ENCODE results near the gene ART1. TPM values are rescaled to one million over a fixed set of nuclear protein-coding genes. Genes with fewer than 3 reads are reported as not detected.

The ART1 gene
- total and polyA plus RNA-seq, 9 donors = 2.3 to 6.3 (median 4.1) TPM

DNA sequence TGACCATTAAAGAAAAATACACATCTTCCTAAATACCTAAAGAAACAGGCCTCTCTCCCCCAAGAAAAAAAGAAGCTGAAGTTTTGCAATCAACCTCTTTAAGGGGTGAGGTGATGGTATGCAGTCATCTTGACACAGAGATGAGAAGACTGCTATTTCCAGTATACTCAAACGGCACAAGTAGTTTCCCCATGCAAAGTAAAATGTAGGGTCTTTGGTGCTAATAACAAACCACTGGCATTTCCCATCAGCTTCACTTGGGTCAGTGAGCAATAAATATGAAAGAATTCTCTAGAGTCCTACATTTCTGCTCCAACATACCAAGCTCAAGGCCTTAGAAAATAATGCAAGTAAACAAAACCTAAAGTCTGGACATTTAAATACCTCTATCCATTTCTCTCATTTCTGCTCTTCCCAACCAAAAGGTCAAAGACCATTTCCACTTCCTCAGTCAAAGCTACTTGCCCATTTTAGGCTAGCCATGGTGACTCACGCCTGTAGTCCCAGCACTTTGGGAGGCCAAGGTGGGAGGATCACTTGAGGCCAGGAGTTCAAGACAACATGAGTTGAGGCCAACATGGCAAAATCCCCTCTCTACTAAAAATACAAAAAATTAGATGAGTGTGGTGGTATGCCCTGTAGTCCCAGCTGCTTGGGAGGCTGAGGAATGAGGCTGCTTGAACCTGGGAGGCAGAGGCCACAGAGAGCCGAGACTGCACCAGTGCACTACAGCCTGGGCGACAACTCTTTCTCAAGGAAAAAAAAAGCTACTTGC is 65.7 kb downstream of the ART1 start:
- Histone ChIP-seq H3K36me3 (ENCODE audit: control insufficient read depth, insufficient read depth, low read length) (peaks cover 37% of the 10 kb centered on the region), H3K27ac (ENCODE audit: low read length) (no peak overlapping the region), H3K9me3 (replicated peaks; ENCODE audit: control insufficient read depth, low read depth, low read length) (no peaks in the 10 kb centered on the region), H3K27me3 (ENCODE audit: control insufficient read depth, insufficient read depth, low read length) (no peaks in the 10 kb centered on the region), H3K4me3 (ENCODE audit: low read length) (no peak overlapping the region), H3K4me1 (ENCODE audit: control insufficient read depth, insufficient read depth, low read length) (no peaks in the 10 kb centered on the region)
- no peak for DNase-seq
- 88% methylated on average over 1 of the region's 4 CpGs for WGBS (ENCODE audit: insufficient coverage)

DNA sequence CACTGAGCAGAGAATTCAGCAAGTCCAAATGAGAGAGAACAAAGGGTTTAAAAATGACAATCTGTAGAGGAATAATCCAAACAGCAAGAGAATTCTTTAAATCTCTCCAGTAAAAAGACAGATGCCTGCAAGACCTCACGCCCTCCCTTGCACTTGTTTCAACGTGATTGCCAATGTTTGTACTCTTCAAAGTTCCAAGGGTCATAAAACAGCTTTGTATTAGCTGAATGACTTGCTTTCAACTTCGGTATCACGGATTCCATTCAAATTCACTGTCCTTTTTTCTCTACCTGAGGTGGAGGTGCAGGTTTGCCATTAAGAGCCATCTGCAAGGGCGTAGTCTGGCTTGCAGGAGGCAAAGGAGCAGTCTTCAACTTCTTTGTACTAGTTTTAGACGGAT is 67.3 kb downstream of the ART1 start:
- Histone ChIP-seq H3K4me3 (ENCODE audit: low read length) (no peak overlapping the region), H3K9me3 (replicated peaks; ENCODE audit: control insufficient read depth, low read depth, low read length) (no peaks in the 10 kb centered on the region), H3K27me3 (ENCODE audit: control insufficient read depth, insufficient read depth, low read length) (no peaks in the 10 kb centered on the region), H3K36me3 (ENCODE audit: control insufficient read depth, insufficient read depth, low read length) (peaks cover 41% of the 10 kb centered on the region), H3K4me1 (ENCODE audit: control insufficient read depth, insufficient read depth, low read length) (no peaks in the 10 kb centered on the region), H3K27ac (ENCODE audit: low read length) (no peak overlapping the region)
- 64% methylated on average over 2 of the region's 6 CpGs for WGBS (ENCODE audit: insufficient coverage)
- no peak for DNase-seq

Other genes with a start within 250 kb of the ART1 start
- 3.2 TPM for gene ART5, start 3.1 kb upstream of the ART1 start, total RNA-seq
- 1 to 10 TPM; 1.2 to 5.4 (median 2.5) TPM for gene ART5, start 3.1 kb upstream of the ART1 start, polyA plus RNA-seq (ENCODE audit: insufficient read depth in 1 of 8, insufficient read length in 8 of 8, low replicate concordance in 1 of 8)
- gene CHRNA10, start 26.3 kb downstream of the ART1 start, total RNA-seq = 0.71 TPM
- gene CHRNA10, start 26.3 kb downstream of the ART1 start, polyA plus RNA-seq (ENCODE audit: insufficient read depth in 1 of 8, insufficient read length in 8 of 8, low replicate concordance in 1 of 8) = 1 to 10 TPM; 2.4 to 4.9 (median 3.3) TPM
- 41.1 TPM for gene NUP98, start 152.4 kb downstream of the ART1 start, total RNA-seq
- gene NUP98, start 152.4 kb downstream of the ART1 start, polyA plus RNA-seq (ENCODE audit: insufficient read depth in 1 of 8, insufficient read length in 8 of 8, low replicate concordance in 1 of 8) = 10 to 100 TPM; 36.9 to 44.6 (median 40.0) TPM
- gene PGAP2, start 163.4 kb downstream of the ART1 start, total RNA-seq = 8.7 TPM
- gene PGAP2, start 163.4 kb downstream of the ART1 start, polyA plus RNA-seq (ENCODE audit: insufficient read depth in 1 of 8, insufficient read length in 8 of 8, low replicate concordance in 1 of 8) = 10 to 100 TPM; 17.9 to 29.8 (median 23.6) TPM
- gene RHOG, start 195.8 kb downstream of the ART1 start, total RNA-seq = 7.4 TPM
- 10 to 100 TPM; 21.9 to 31.4 (median 26.3) TPM for gene RHOG, start 195.8 kb downstream of the ART1 start, polyA plus RNA-seq (ENCODE audit: insufficient read depth in 1 of 8, insufficient read length in 8 of 8, low replicate concordance in 1 of 8)
- gene STIM1, start 210.5 kb downstream of the ART1 start, total RNA-seq = 40.7 TPM
- gene STIM1, start 210.5 kb downstream of the ART1 start, polyA plus RNA-seq (ENCODE audit: insufficient read depth in 1 of 8, insufficient read length in 8 of 8, low replicate concordance in 1 of 8) = 100 to 1,000 TPM in 1 of 8 donors, 10 to 100 TPM in 7; 58.7 to 108 (median 78.2) TPM

Data from muscle of leg (tissue), 11 donors.